Naive thymus-derived CD8-positive, alpha-beta T cell (primary cell): ENCODE data around the gene TRERF1. TPM values are rescaled to one million over a fixed set of nuclear protein-coding genes. Genes with fewer than 3 reads are reported as not detected.

Experiments used
- ATAC-seq, 2 donors: fragments of 150-1000 bp; cut with Tn5 transposase in 1 of 2; sonication (Bioruptor Pico), chemical (Tn5 transposase) in 1 of 2; 1 replicate in 1 of 2; 2 replicates in 1 of 2; pipeline ENCODE4 v1.10.0; 2021; ENCODE audit warnings: mild to moderate bottlenecking in 2 of 2, moderate library complexity in 2 of 2
- POLR2A ChIA-PET: fragments of 350-600 bp; sonication (Branson Sonifier 250); formaldehyde crosslinking; loops from one replicate; lab custom pipeline; 2021; ENCODE audit warnings: antibody characterized with exemption; lab: Charles Lee
- DNase-seq, 10 donors: peaks; one replicate each; pipeline versions ENCODE4 v3.0.0 to v3.0.0-alpha.2; 2020 to 2022
- H3K27ac Mint-ChIP-seq, 10 donors: one replicate each; pipeline ENCODE4 v1.8.0; 2020 to 2022; ENCODE audit warnings: mild to moderate bottlenecking in 10 of 10, mixed read lengths in 10 of 10, moderate library complexity in 4 of 10, inconsistent platforms in 1 of 10
- H3K27me3 Mint-ChIP-seq, 5 donors: one replicate each; pipeline ENCODE4 v1.8.0; 2021 to 2022; ENCODE audit warnings: mixed read lengths in 5 of 5
- H3K36me3 Mint-ChIP-seq, 3 donors: one replicate each; pipeline ENCODE4 v1.8.0; 2020 to 2022; ENCODE audit warnings: mixed read lengths in 3 of 3, mild to moderate bottlenecking in 2 of 3, inconsistent platforms in 1 of 3
- H3K4me1 Mint-ChIP-seq, 4 donors: one replicate each; pipeline ENCODE4 v1.8.0; 2021 to 2022; ENCODE audit warnings: mixed read lengths in 4 of 4
- H3K4me3 Mint-ChIP-seq, 10 donors: one replicate each; pipeline ENCODE4 v1.8.0; 2020 to 2022; ENCODE audit warnings: mild to moderate bottlenecking in 10 of 10, mixed read lengths in 10 of 10, moderate library complexity in 6 of 10, inconsistent platforms in 1 of 10
- H3K9me3 Mint-ChIP-seq, 9 donors: one replicate each; pipeline ENCODE4 v1.8.0; 2020 to 2022; ENCODE audit warnings: mixed read lengths in 9 of 9, mild to moderate bottlenecking in 3 of 9, inconsistent platforms in 1 of 9, moderate library complexity in 1 of 9
- polyA plus RNA-seq, 3 donors: library from polyadenylated mRNA; unstranded; fragments of 300-500 nt; fragmentation: Illumina TruSeq; gene quantifications; one replicate each; pipeline ENCODE4 v1.2.3, GENCODE V29; 2021
- total RNA-seq, 8 experiments: library from RNA in 2 of 8; stranded (reverse) in 2 of 8; gene quantifications; one replicate each; pipeline ENCODE4 v1.2.3 and lab custom pipeline; 2021 to 2026

The TRERF1 gene
- total and polyA plus RNA-seq, 5 experiments from 2014 or later = 3.8 to 18.2 (median 7.1) TPM

DNA sequence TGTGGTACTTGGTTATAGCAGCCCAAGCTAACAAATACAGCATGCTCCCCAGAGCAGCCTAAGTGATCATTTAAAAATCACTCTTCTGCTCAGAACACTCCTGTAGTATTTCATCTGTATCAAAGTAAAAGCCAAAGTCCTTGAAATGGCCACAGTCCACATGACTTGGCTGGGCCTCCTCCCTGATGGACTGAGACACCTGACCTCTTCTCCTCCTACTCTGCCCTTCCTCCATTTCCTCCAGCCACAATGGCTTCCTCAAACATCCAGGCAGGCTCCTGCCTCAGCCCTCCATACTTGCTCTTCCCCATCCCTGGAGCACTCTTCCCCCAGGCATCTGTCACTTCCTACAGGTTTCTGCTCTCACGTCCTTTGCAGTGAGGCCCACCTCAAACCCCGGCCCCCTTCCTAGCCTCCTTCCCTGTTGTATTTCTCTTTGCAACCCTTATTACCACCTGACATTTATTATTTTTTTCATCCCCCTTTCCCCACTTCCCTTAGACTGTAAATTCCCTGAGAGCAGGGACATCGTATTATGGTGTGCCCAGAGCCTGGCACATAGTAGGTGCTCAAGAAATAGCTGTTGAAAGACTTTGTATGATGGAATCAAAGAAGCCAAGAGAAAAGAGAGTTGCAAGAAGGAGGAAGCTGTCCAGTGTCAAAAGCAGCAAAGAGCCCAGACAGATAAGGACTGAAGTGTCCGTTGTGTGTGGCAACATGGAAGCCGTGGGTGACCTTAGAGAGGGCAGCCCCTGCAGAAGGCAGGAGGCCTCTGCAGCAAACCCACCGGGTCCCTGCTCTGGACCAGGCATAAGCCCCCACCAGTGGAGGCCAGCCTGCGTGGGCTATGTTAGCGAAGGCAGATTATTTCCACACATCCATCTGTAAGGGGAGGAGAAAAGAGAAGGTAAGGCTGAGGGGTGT lies 87.5 kb downstream of the TRERF1 start:
- H3K9me3 Mint-ChIP-seq = no peaks in the 10 kb centered on the region
- no peaks in the 10 kb centered on the region for H3K27me3 Mint-ChIP-seq
- peak overlapping the region in 7 of 10 donors; percentile 8 to 67 (median 32) for H3K4me3 Mint-ChIP-seq
- H3K4me1 Mint-ChIP-seq = peaks cover 47 to 66% (median 64%) of the 10 kb centered on the region in 4 donors
- no peak for ATAC-seq
- H3K36me3 Mint-ChIP-seq = peaks cover 5 to 30% (median 28%) of the 10 kb centered on the region in 3 donors
- peak overlapping the region in 9 of 10 donors; percentile 25 to 93 (median 81) for H3K27ac Mint-ChIP-seq
- DNase-seq = no peak
- POLR2A ChIA-PET = interaction anchor here (1.2 kb wide), 1 partner anchor 26 kb away, joined by 4 read pairs; no protein-coding TSS in a partner anchor

DNA sequence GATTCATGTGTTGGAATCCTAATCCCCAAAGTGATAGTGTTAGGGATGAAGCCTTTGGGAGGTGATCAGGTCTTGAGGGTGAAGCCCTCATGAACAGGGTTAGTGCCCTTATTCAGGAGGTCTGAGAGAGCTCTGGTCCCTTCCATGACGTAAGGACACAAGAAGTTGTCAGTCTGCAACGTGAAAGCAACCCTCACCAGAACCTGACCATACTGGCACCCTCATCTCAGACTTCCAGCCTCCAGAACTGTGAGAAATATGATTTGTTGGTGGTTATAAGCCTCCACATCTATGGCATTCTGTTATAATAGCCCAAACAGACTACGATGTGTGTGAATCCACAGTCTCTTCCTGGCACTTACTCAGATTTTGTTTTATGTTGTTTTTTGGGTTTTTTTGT lies 90.7 kb downstream of the TRERF1 start:
- POLR2A ChIA-PET = interaction anchor here (1.1 kb wide), 1 partner anchor 92 kb away, joined by 7 read pairs; no protein-coding TSS in a partner anchor
- H3K4me1 Mint-ChIP-seq = peaks cover 27 to 44% (median 37%) of the 10 kb centered on the region in 4 donors
- H3K27me3 Mint-ChIP-seq = no peaks in the 10 kb centered on the region
- H3K4me3 Mint-ChIP-seq = no peak overlapping the region
- DNase-seq (no peak), ATAC-seq (no peak)
- peaks cover 5 to 43% (median 28%) of the 10 kb centered on the region in 3 donors for H3K36me3 Mint-ChIP-seq
- H3K9me3 Mint-ChIP-seq = no peaks in the 10 kb centered on the region
- peak overlapping the region in 1 of 10 donors; percentile 43 for H3K27ac Mint-ChIP-seq

DNA sequence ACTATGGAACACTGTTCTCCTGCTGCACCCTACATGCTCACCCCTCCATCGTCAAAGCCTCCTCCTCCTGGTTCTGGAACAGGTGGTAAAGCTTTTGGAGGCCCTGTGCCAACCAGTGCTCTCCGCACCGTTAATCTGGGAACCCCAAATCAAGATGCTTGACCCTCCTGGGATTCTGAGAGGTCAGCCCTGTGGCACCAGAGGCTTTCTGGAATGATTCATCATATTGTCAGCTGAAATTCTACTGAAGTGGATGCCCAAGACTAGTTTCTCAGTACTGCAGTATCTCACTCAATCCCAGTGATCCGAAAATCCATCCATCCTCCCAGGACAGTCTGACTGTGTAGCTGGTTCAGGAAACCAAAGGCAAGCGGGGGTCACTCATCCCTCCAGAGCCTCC lies 92.7 kb downstream of the TRERF1 start:
- POLR2A ChIA-PET = interaction anchor here (1.5 kb wide), 1 partner anchor 8 kb away, joined by 7 read pairs; no protein-coding TSS in a partner anchor

GRCh38 chr6:42355416-42355815 lies 96.3 kb downstream of the TRERF1 start:
- Mint-ChIP-seq H3K27me3 (no peaks in the 10 kb centered on the region), H3K36me3 (peaks cover 0 to 21% (median 3%) of the 10 kb centered on the region in 3 donors)
- DNase-seq = no peak

More for the DNA sequence above, 92.7 kb downstream of the TRERF1 start:
- no peaks in the 10 kb centered on the region for H3K9me3 Mint-ChIP-seq
- no peak overlapping the region for H3K4me3 Mint-ChIP-seq
- H3K27me3 Mint-ChIP-seq = no peaks in the 10 kb centered on the region
- peaks cover 13 to 24% (median 18%) of the 10 kb centered on the region in 4 donors for H3K4me1 Mint-ChIP-seq
- no peak overlapping the region for H3K27ac Mint-ChIP-seq
- no peak for ATAC-seq
- DNase-seq = no peak
- H3K36me3 Mint-ChIP-seq = peaks cover 5 to 45% (median 24%) of the 10 kb centered on the region in 3 donors

DNA sequence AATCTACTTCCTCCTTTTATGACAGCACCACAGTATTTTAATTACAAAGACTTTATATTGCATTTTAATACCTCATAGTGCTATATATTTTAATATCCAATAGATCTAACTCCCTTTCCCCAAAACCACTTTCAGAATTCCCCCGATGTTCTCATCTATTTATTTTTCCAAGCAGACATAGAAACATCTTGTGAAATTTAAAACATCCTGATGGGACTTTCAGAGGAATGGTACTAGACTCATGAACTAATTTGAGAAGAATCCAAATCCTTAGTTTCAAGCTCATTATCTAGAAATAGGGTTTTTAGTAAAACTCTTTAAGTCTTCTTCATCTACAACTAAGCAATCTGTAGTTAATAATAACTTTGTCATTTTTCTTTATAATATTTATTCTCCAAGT lies 97.0 kb downstream of the TRERF1 start:
- POLR2A ChIA-PET = no interaction called here
- Mint-ChIP-seq H3K27me3 (no peaks in the 10 kb centered on the region), H3K4me3 (no peak overlapping the region), H3K4me1 (peaks cover 4 to 17% (median 15%) of the 10 kb centered on the region in 4 donors), H3K36me3 (peaks cover 0 to 26% (median 6%) of the 10 kb centered on the region in 3 donors), H3K9me3 (no peaks in the 10 kb centered on the region), H3K27ac (peak overlapping the region in 3 of 10 donors; percentile 14 to 37 (median 14))
- ATAC-seq = no peak
- DNase-seq = no peak

More at GRCh38 chr6:42355416-42355815, 96.3 kb downstream of the TRERF1 start:
- POLR2A ChIA-PET = interaction anchor here (0.8 to 1.5 kb wide), 2 partner anchors 11 to 19 kb away, joined by 3 to 5 read pairs; no protein-coding TSS in a partner anchor
- no peak for ATAC-seq
- Mint-ChIP-seq H3K27ac (peak overlapping the region in 1 of 10 donors; percentile 81), H3K9me3 (no peaks in the 10 kb centered on the region), H3K4me1 (peaks cover 3 to 17% (median 12%) of the 10 kb centered on the region in 4 donors), H3K4me3 (no peak overlapping the region)

DNA sequence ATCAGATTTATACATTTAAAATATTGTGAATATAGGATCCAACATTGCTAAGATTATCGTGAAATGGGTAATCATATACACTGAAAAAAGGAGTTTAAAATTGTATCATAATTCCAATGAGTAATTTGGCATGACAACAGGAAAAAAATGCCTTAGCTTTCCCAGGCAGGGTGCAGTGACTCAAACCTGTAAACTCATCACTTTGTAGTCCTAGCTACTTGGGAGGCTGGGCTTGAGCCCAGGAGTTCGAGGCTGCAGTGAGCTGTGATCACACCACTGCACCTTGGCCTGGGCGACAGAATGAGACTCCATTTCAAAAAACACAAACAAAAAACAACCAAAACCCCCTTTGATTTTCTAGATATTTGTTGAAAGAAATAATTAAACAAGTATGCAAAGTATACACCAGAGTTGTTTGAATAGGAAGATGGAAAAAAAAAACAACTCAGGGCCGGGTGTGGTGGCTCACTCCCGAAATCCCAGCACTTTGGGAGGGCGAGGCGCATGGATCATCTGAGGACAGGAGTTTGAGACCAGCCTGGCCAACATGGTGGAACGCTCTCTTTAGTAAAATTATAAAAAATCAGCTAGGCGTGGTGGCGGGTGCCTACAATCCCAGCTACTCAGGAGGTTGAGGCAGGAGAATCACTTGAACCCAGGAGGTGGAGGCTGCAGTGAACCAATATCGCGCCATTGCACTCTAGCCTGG lies 98.7 kb downstream of the TRERF1 start:
- H3K27ac Mint-ChIP-seq = no peak overlapping the region
- POLR2A ChIA-PET = interaction anchor here (0.8 to 1.0 kb wide), 2 partner anchors 25 to 37 kb away, joined by 3 to 4 read pairs; no protein-coding TSS in a partner anchor
- no peak for DNase-seq

GRCh38 chr6:42350911-42351310 lies 100.8 kb downstream of the TRERF1 start:
- ATAC-seq = no peak
- Mint-ChIP-seq H3K4me1 (peaks cover 12 to 45% (median 35%) of the 10 kb centered on the region in 4 donors), H3K27me3 (no peaks in the 10 kb centered on the region), H3K27ac (peak overlapping the region in 2 of 10 donors; percentile 9 to 61), H3K4me3 (no peak overlapping the region), H3K36me3 (peaks cover 0 to 16% (median 6%) of the 10 kb centered on the region in 3 donors), H3K9me3 (no peaks in the 10 kb centered on the region)
- no peak for DNase-seq
- POLR2A ChIA-PET = interaction anchor here (0.6 kb wide), 1 partner anchor 140 kb away, joined by 5 read pairs; no protein-coding TSS in a partner anchor

More for the DNA sequence above, 98.7 kb downstream of the TRERF1 start:
- Mint-ChIP-seq H3K4me3 (no peak overlapping the region), H3K36me3 (peaks cover 0 to 26% (median 6%) of the 10 kb centered on the region in 3 donors), H3K9me3 (no peaks in the 10 kb centered on the region), H3K27me3 (no peaks in the 10 kb centered on the region), H3K4me1 (peaks cover 4 to 28% (median 22%) of the 10 kb centered on the region in 4 donors)
- no peak for ATAC-seq

GRCh38 chr6:42349753-42350511 lies 101.8 kb downstream of the TRERF1 start:
- no peak overlapping the region for H3K4me3 Mint-ChIP-seq
- POLR2A ChIA-PET = interaction anchor here (0.8 to 0.9 kb wide), 2 partner anchors 40 to 103 kb away, joined by 4 read pairs; no protein-coding TSS in a partner anchor
- no peaks in the 10 kb centered on the region for H3K27me3 Mint-ChIP-seq

DNA sequence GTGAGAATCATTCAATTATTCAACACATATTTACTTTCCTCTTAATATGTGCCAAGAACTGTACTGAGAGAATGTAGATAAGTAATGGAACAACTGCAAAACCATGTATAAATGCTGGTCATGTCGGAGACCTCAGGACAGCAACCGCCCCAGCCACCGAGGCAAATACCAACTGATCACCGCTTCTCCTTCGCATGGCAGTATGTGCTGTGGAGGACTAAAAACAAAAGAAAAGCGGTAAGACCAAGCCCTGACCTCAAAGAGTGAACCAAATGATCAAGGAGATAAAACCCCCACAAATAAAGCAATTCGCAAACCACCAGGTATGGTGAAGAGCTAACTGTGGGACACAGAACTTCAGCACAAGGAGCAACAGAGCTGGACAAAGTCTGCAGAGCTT lies 104.3 kb downstream of the TRERF1 start:
- no peak for DNase-seq
- Mint-ChIP-seq H3K36me3 (peaks cover 0 to 16% (median 15%) of the 10 kb centered on the region in 3 donors), H3K27ac (peak overlapping the region in 2 of 10 donors; percentile 52 to 64), H3K27me3 (no peaks in the 10 kb centered on the region), H3K9me3 (no peaks in the 10 kb centered on the region), H3K4me3 (no peak overlapping the region), H3K4me1 (peaks cover 23 to 69% (median 58%) of the 10 kb centered on the region in 4 donors)
- POLR2A ChIA-PET = interaction anchor here (0.6 kb wide), 1 partner anchor 497 kb away, joined by 5 read pairs; no protein-coding TSS in a partner anchor
- no peak for ATAC-seq

More at GRCh38 chr6:42349753-42350511, 101.8 kb downstream of the TRERF1 start:
- Mint-ChIP-seq H3K9me3 (no peaks in the 10 kb centered on the region), H3K27ac (peak overlapping the region in 1 of 10 donors; percentile 58), H3K4me1 (peaks cover 16 to 53% (median 43%) of the 10 kb centered on the region in 4 donors), H3K36me3 (peaks cover 0 to 15% (median 8%) of the 10 kb centered on the region in 3 donors)
- no peak for DNase-seq
- no peak for ATAC-seq

GRCh38 chr6:42345696-42346416 lies 105.9 kb downstream of the TRERF1 start:
- H3K4me3 Mint-ChIP-seq = peak overlapping the region in 8 of 10 donors; percentile 3 to 43 (median 20)
- H3K9me3 Mint-ChIP-seq = no peaks in the 10 kb centered on the region
- peaks cover 0 to 20% (median 14%) of the 10 kb centered on the region in 3 donors for H3K36me3 Mint-ChIP-seq
- POLR2A ChIA-PET = no interaction called here
- no peaks in the 10 kb centered on the region for H3K27me3 Mint-ChIP-seq
- H3K4me1 Mint-ChIP-seq = peaks cover 23 to 72% (median 59%) of the 10 kb centered on the region in 4 donors
- H3K27ac Mint-ChIP-seq = peak overlapping the region in 9 of 10 donors; percentile 13 to 83 (median 56)
- DNase-seq = peak in 1 of 10 donors; percentile 9
- peak; percentile 30 to 57 for ATAC-seq

- DNase-seq (no peak), ATAC-seq (no peak)
- Mint-ChIP-seq H3K4me1 (peaks cover 24 to 76% (median 59%) of the 10 kb centered on the region in 4 donors), H3K27me3 (no peaks in the 10 kb centered on the region), H3K9me3 (no peaks in the 10 kb centered on the region), H3K27ac (peak overlapping the region in 2 of 10 donors; percentile 37 to 70), H3K36me3 (peaks cover 0 to 16% (median 8%) of the 10 kb centered on the region in 3 donors), H3K4me3 (no peak overlapping the region)
- POLR2A ChIA-PET = no interaction called here
Measured at GRCh38 chr6:42344756-42345155, 107.0 kb downstream of the TRERF1 start.
